A549 treated with RU486 at 1 μM for 4 hours (cell line): ENCODE measurements around the gene STOML1. TPM values are rescaled to one million over a fixed set of nuclear protein-coding genes. Genes with fewer than 3 reads are reported as not detected.

Experiments used
- total RNA-seq: library from RNA; stranded (reverse); fragments of 200-300 nt; extraction: Qiagen RNA extraction; gene quantifications from 5 replicates; pipeline ENCODE4 v1.2.3, GENCODE V29; 2022; ENCODE audit warnings: low read depth

STOML1 gene
- total RNA-seq, result 8.4 to 12.3 TPM (median 10.5 TPM) in 5 replicates

GRCh38 chr15:73991726-73992593, at the start of gene STOML1:
STOML1 (minus strand) TSS chr15:73992295; CDS start chr15:73992223, 72 bp downstream.

GRCh38 chr15:73994413-73994883, 2.4 kb upstream of the STOML1 start, which contains the start of gene PML:
PML (plus strand) TSS chr15:73994716; CDS start chr15:73994813, 97 bp downstream.

Other genes starting within 250 kb of the STOML1 start
- gene INSYN1, start 238.9 kb downstream of the STOML1 start, total RNA-seq, result 1.2 to 2.4 TPM (median 2.0 TPM) in 5 replicates
- gene TBC1D21, start 118.7 kb downstream of the STOML1 start, total RNA-seq, result not detected in 5 replicates
- 0.59 to 1.1 TPM (median 0.76 TPM) in 5 replicates for gene LOXL1, start 65.8 kb downstream of the STOML1 start, total RNA-seq
- 10.5 to 17.3 TPM (median 14.8 TPM) in 5 replicates for gene PML, start 2.4 kb upstream of the STOML1 start, total RNA-seq
- 0.07 to 0.13 TPM (median 0.08 TPM) in 4 of 5 replicates, not detected in the other for gene GOLGA6A, start 90.3 kb upstream of the STOML1 start, total RNA-seq
- gene ISLR2, start 138.3 kb upstream of the STOML1 start, total RNA-seq, result 0.15 to 0.29 TPM (median 0.20 TPM) in 4 of 5 replicates, not detected in the other
- gene ISLR, start 181.4 kb upstream of the STOML1 start, total RNA-seq, result 0.14 to 0.59 TPM (median 0.25 TPM) in 5 replicates
- 41.7 to 72.7 TPM (median 62.4 TPM) in 5 replicates for gene STRA6, start 210.5 kb upstream of the STOML1 start, total RNA-seq
- gene CCDC33, start 244.0 kb upstream of the STOML1 start, total RNA-seq, result 5.2 to 7.0 TPM (median 6.0 TPM) in 5 replicates